T-helper 2 cell (primary cell): Measurements from ENCODE around the gene MOB1B.
"Not testable (repeated sequence)": the region's sequence is repeated elsewhere in the genome, so short reads cannot be mapped to it uniquely, and the experiment has no call there.

ENCODE experiments used
- DNase-seq, 5 experiments: peaks; one replicate each; pipeline versions ENCODE4 v3.0.0 to v3.0.0-alpha.2; 2012 to 2022

MOB1B gene

GRCh38 chr4:70958681-70959080 lies 56.5 kb downstream of the MOB1B start:
- DNase-seq: no peak

- no peak for DNase-seq
Observed at GRCh38 chr4:70969076-70969475, 66.9 kb downstream of the MOB1B start.

GRCh38 chr4:70976252-70976651 lies 74.1 kb downstream of the MOB1B start:
- DNase-seq: no peak

GRCh38 chr4:70979445-70980008 lies 77.4 kb downstream of the MOB1B start:
- DNase-seq: no peak

- no peak for DNase-seq
Observed at GRCh38 chr4:70980196-70980595, 78.0 kb downstream of the MOB1B start.

- DNase-seq: no peak
Observed at GRCh38 chr4:70984106-70984505, 81.9 kb downstream of the MOB1B start.

- no peak for DNase-seq
Observed at GRCh38 chr4:70984589-70984988, 82.4 kb downstream of the MOB1B start.

- DNase-seq: no peak
Observed at GRCh38 chr4:70991596-70991995, 89.4 kb downstream of the MOB1B start.

- DNase-seq: peak in 1 of 5 experiments; percentile 34
Observed at GRCh38 chr4:70992391-70992881, 90.3 kb downstream of the MOB1B start.

GRCh38 chr4:70993181-70994068 lies 91.3 kb downstream of the MOB1B start, which contains the start of gene DCK:
Gene DCK (plus strand): TSS chr4:70993649. CDS start chr4:70993836, 187 bp downstream.
- peak; percentile 68 to 94 (median 78) for DNase-seq

GRCh38 chr4:70994069-70994366 lies 91.8 kb downstream of the MOB1B start:
- DNase-seq: no peak

- DNase-seq: peak in 1 of 5 experiments; percentile 44
Observed at GRCh38 chr4:70994387-70995099, 92.4 kb downstream of the MOB1B start.

GRCh38 chr4:70996018-70996360 lies 93.8 kb downstream of the MOB1B start:
- peak in 1 of 5 experiments; percentile 73 for DNase-seq

- DNase-seq: no peak
Observed at GRCh38 chr4:70997036-70997435, 94.9 kb downstream of the MOB1B start.

- no peak for DNase-seq
Observed at GRCh38 chr4:70997546-70997945, 95.4 kb downstream of the MOB1B start.

- DNase-seq: not testable (repeated sequence)
Observed at GRCh38 chr4:70999639-71000038, 97.5 kb downstream of the MOB1B start.

- DNase-seq: not testable (repeated sequence)
Observed at GRCh38 chr4:71001363-71001762, 99.2 kb downstream of the MOB1B start.

- DNase-seq: peak in 4 of 5 experiments; percentile 4 to 61 (median 40)
Observed at GRCh38 chr4:71004281-71004851, 102.2 kb downstream of the MOB1B start.

- not testable (repeated sequence) for DNase-seq
Observed at GRCh38 chr4:71005025-71005424, 102.9 kb downstream of the MOB1B start.

- DNase-seq: peak in 1 of 5 experiments; percentile 59
Observed at GRCh38 chr4:71006203-71006907, 104.2 kb downstream of the MOB1B start.

- DNase-seq: no peak
Observed at GRCh38 chr4:71008196-71008595, 106.0 kb downstream of the MOB1B start.

GRCh38 chr4:71009086-71009485 lies 106.9 kb downstream of the MOB1B start:
- no peak for DNase-seq
